ENCODE data around the gene CSTF2T.

- no peak for TF ChIP-seq POLR2A (IDR thresholded peaks at IDR 0.05)
- TF ChIP-seq CTCF (IDR thresholded peaks at IDR 0.05) = no peak
These were observed 8.3 kb downstream of the CSTF2T start for GRCh38 chr10:51691135-51691534.
